GM21515 (cell line): Measurements from ENCODE around the gene SEC61A2.
"Not testable (repeated sequence)": the region's sequence is repeated elsewhere in the genome, so short reads cannot be mapped to it uniquely, and the experiment has no call there.

Experiments
- ATAC-seq: cut with Tn5 transposase; IDR thresholded peaks from one replicate; pipeline ENCODE4 v1.9.1; 2021; ENCODE audit not compliant: unreplicated experiment

Gene SEC61A2

GRCh38 chr10:12129222-12130111 is at the start of gene SEC61A2:
SEC61A2 (plus strand) TSS chr10:12129677; CDS start chr10:12129788, 111 bp downstream.
- peak; percentile 89 for ATAC-seq

GRCh38 chr10:12081470-12081869 is 48.0 kb upstream of the SEC61A2 start:
- no peak for ATAC-seq

GRCh38 chr10:12081879-12082557 is 47.5 kb upstream of the SEC61A2 start:
- no peak for ATAC-seq

GRCh38 chr10:12088919-12089318 is 40.6 kb upstream of the SEC61A2 start:
- ATAC-seq, result no peak

- ATAC-seq, result no peak
Measured at GRCh38 chr10:12091421-12091820, 38.1 kb upstream of the SEC61A2 start.

- not testable (repeated sequence) for ATAC-seq
Measured at GRCh38 chr10:12097361-12097760, 32.1 kb upstream of the SEC61A2 start.

- no peak for ATAC-seq
Measured at GRCh38 chr10:12097791-12098190, 31.7 kb upstream of the SEC61A2 start.

GRCh38 chr10:12098966-12099365 is 30.5 kb upstream of the SEC61A2 start:
- no peak for ATAC-seq

GRCh38 chr10:12103802-12104201 is 25.7 kb upstream of the SEC61A2 start:
- no peak for ATAC-seq

GRCh38 chr10:12107781-12108180 is 21.7 kb upstream of the SEC61A2 start:
- ATAC-seq, result no peak

GRCh38 chr10:12109286-12109685 is 20.2 kb upstream of the SEC61A2 start:
- ATAC-seq, result no peak

- ATAC-seq, result no peak
Measured at GRCh38 chr10:12111528-12111927, 17.9 kb upstream of the SEC61A2 start.

GRCh38 chr10:12113627-12114026 is 15.8 kb upstream of the SEC61A2 start:
- ATAC-seq, result no peak

- no peak for ATAC-seq
Measured at GRCh38 chr10:12121673-12122072, 7.8 kb upstream of the SEC61A2 start.

- ATAC-seq, result peak; percentile 32
Measured at GRCh38 chr10:12130237-12130872, 878 bp downstream of the SEC61A2 start.

GRCh38 chr10:12135631-12136030 is 6.2 kb downstream of the SEC61A2 start:
- ATAC-seq, result no peak

- no peak for ATAC-seq
Measured at GRCh38 chr10:12140038-12140437, 10.6 kb downstream of the SEC61A2 start.

GRCh38 chr10:12144538-12144937 is 15.1 kb downstream of the SEC61A2 start:
- ATAC-seq, result no peak

GRCh38 chr10:12150163-12150562 is 20.7 kb downstream of the SEC61A2 start:
- no peak for ATAC-seq

- ATAC-seq, result no peak
Measured at GRCh38 chr10:12154516-12154915, 25.0 kb downstream of the SEC61A2 start.

- ATAC-seq, result no peak
Measured at GRCh38 chr10:12156367-12157123, 27.1 kb downstream of the SEC61A2 start.
